ENCODE measurements around the gene MIF4GD.

Gene MIF4GD

GRCh38 chr17:75228305-75228704, 42.7 kb downstream of the MIF4GD start:
- no peak for TF ChIP-seq CTCF (conservative IDR thresholded peaks at IDR 0.05; ENCODE audit: low read depth, low read length)
- no peak overlapping the region for H3K27ac ChIP-seq
- H3K4me1 ChIP-seq (ENCODE audit: low read depth, poor library complexity, severe bottlenecking), result no peaks in the 10 kb centered on the region
- H3K79me2 ChIP-seq (ENCODE audit: insufficient read depth, low read depth), result no peaks in the 10 kb centered on the region
- H3K36me3 ChIP-seq (ENCODE audit: insufficient read depth), result peaks cover 22% of the 10 kb centered on the region
- H3K4me2 ChIP-seq, result no peak overlapping the region
- no peak overlapping the region for H3K9ac ChIP-seq
- H4K20me1 ChIP-seq (ENCODE audit: insufficient read depth), result no peaks in the 10 kb centered on the region
- H3K27me3 ChIP-seq (ENCODE audit: insufficient read depth, low read depth), result no peaks in the 10 kb centered on the region
- no peak overlapping the region for H3K4me3 ChIP-seq (IDR thresholded peaks at IDR 0.05; ENCODE audit: insufficient read depth, low read depth, low read length)
- no peak overlapping the region for H2AFZ ChIP-seq (ENCODE audit: low read depth)

- Histone ChIP-seq H3K79me2 (ENCODE audit: insufficient read depth, low read depth) (no peaks in the 10 kb centered on the region), H4K20me1 (ENCODE audit: insufficient read depth) (no peaks in the 10 kb centered on the region), H3K4me1 (ENCODE audit: low read depth, poor library complexity, severe bottlenecking) (no peaks in the 10 kb centered on the region), H3K27me3 (ENCODE audit: insufficient read depth, low read depth) (no peaks in the 10 kb centered on the region), H3K36me3 (ENCODE audit: insufficient read depth) (peaks cover 19% of the 10 kb centered on the region), H3K4me2 (no peak overlapping the region), H2AFZ (ENCODE audit: low read depth) (no peak overlapping the region), H3K4me3 (IDR thresholded peaks at IDR 0.05; ENCODE audit: insufficient read depth, low read depth, low read length) (no peak overlapping the region), H3K9ac (no peak overlapping the region), H3K27ac (no peak overlapping the region)
- TF ChIP-seq CTCF (conservative IDR thresholded peaks at IDR 0.05; ENCODE audit: low read depth, low read length), result no peak
Measured at GRCh38 chr17:75227729-75228128, 43.3 kb downstream of the MIF4GD start.

- no peak for TF ChIP-seq CTCF (conservative IDR thresholded peaks at IDR 0.05; ENCODE audit: low read depth, low read length)
- Histone ChIP-seq H3K9ac (no peak overlapping the region), H3K36me3 (ENCODE audit: insufficient read depth) (peaks cover 13% of the 10 kb centered on the region), H3K79me2 (ENCODE audit: insufficient read depth, low read depth) (peaks cover 4% of the 10 kb centered on the region; the same call in 1 of the 2 replicates), H4K20me1 (ENCODE audit: insufficient read depth) (no peaks in the 10 kb centered on the region), H3K27me3 (ENCODE audit: insufficient read depth, low read depth) (no peaks in the 10 kb centered on the region), H3K4me1 (ENCODE audit: low read depth, poor library complexity, severe bottlenecking) (no peaks in the 10 kb centered on the region), H3K4me3 (IDR thresholded peaks at IDR 0.05; ENCODE audit: insufficient read depth, low read depth, low read length) (no peak overlapping the region), H3K4me2 (no peak overlapping the region), H3K27ac (no peak overlapping the region), H2AFZ (ENCODE audit: low read depth) (no peak overlapping the region)
Measured at GRCh38 chr17:75225016-75225415, 46.0 kb downstream of the MIF4GD start.

GRCh38 chr17:75219815-75220214, 51.2 kb downstream of the MIF4GD start:
- no peak overlapping the region for H3K4me3 ChIP-seq (IDR thresholded peaks at IDR 0.05; ENCODE audit: insufficient read depth, low read depth, low read length)
- no peak overlapping the region for H3K27ac ChIP-seq
- H4K20me1 ChIP-seq (ENCODE audit: insufficient read depth), result no peaks in the 10 kb centered on the region
- H3K4me2 ChIP-seq, result no peak overlapping the region
- no peak overlapping the region for H3K9ac ChIP-seq
- no peak overlapping the region for H2AFZ ChIP-seq (ENCODE audit: low read depth)
- H3K4me1 ChIP-seq (ENCODE audit: low read depth, poor library complexity, severe bottlenecking), result no peaks in the 10 kb centered on the region
- H3K36me3 ChIP-seq (ENCODE audit: insufficient read depth), result peaks cover 11% of the 10 kb centered on the region; the same call in 1 of the 2 replicates
- no peaks in the 10 kb centered on the region for H3K27me3 ChIP-seq (ENCODE audit: insufficient read depth, low read depth)
- TF ChIP-seq CTCF (conservative IDR thresholded peaks at IDR 0.05; ENCODE audit: low read depth, low read length), result no peak
- peaks cover 10% of the 10 kb centered on the region; the same call in 1 of the 2 replicates for H3K79me2 ChIP-seq (ENCODE audit: insufficient read depth, low read depth)
